ENCODE measurements around the gene UBE2K.
"Not testable (repeated sequence)": the region's sequence is repeated elsewhere in the genome, so short reads cannot be mapped to it uniquely, and the experiment has no call there.

The UBE2K gene

DNA sequence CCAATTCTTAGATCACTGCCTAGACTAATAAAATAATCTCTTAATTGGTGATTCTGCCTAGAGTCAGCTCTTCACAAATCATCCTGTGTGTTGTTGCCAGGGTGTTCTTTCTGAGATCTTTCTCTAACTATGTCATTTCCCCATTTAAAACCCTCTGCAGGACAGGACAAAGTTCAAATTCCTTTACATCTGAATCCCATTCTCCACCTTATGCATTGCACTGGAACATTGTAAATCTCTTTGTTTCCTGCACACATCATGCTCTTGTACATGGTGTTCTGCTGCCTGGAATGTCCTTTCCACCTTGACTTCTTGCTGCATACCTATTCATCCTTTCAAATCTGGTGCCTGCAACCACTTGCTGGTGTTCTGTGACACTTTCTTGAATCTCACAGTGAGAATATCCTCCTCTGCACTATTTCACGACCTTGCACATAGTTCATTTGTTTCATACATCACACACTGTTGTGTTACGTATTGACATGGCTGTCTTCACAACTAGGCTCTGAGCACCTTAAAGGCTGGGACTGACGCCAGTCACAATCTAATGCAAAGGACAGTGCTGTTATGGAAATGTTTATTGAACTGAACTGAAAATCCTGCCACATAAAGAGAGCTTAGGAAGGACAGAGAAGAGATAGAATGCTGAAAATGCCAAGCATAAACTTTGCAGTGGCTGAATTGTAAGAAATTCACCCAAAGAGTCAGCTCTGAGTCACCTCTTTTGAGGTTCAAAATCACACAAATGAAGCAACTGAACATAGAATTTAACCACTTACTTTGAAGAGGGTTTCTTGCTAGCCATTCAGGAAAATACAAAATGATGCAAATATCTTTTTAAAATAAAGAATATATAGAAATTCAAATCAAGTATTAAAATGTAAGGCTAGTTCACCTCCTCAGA lies 32.9 kb upstream of the UBE2K start:
- H3K27me3 ChIP-seq: no peaks in the 10 kb centered on the region
- no peak for TF ChIP-seq CTCF (IDR thresholded peaks at IDR 0.05; ENCODE audit: low read depth, low read length)
- H3K4me1 ChIP-seq: no peaks in the 10 kb centered on the region
- H3K36me3 ChIP-seq: no peaks in the 10 kb centered on the region
- H3K4me3 ChIP-seq (ENCODE audit: low read depth, low read length): no peak overlapping the region
- no peaks in the 10 kb centered on the region for H3K9me3 ChIP-seq
- DNase-seq: no peak

DNA sequence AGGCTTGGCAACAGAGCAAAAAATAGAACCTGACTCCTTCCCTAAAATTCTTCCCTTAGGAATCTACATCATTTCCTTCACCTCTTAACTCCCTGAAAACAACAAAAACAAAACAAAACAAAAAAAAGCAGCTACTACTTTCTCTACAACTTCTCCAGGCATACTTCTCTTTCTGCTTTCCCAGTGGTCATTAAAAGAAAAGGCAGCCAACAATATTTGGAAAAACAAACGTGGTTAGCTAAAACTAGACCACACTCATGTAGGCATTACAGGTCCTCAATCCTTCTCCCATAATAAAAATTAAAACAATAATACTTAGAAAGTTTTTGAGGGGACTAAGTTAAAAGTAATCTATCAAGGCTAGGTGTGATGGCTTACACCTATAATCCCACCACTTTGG lies 30.2 kb upstream of the UBE2K start:
- no peak for TF ChIP-seq CTCF (IDR thresholded peaks at IDR 0.05; ENCODE audit: low read depth, low read length)
- no peak for DNase-seq
- no peak overlapping the region for H3K4me3 ChIP-seq (ENCODE audit: low read depth, low read length)
- H3K9me3 ChIP-seq: no peaks in the 10 kb centered on the region; the same call in 1 of the 2 replicates
- H3K36me3 ChIP-seq: no peaks in the 10 kb centered on the region
- no peaks in the 10 kb centered on the region for H3K27me3 ChIP-seq
- no peaks in the 10 kb centered on the region for H3K4me1 ChIP-seq

- Histone ChIP-seq H3K4me1 (no peaks in the 10 kb centered on the region), H3K9me3 (no peaks in the 10 kb centered on the region; the same call in 1 of the 2 replicates), H3K4me3 (ENCODE audit: low read depth, low read length) (no peak overlapping the region), H3K36me3 (no peaks in the 10 kb centered on the region), H3K27me3 (no peaks in the 10 kb centered on the region)
- DNase-seq: no peak
- TF ChIP-seq CTCF (IDR thresholded peaks at IDR 0.05; ENCODE audit: low read depth, low read length): no peak
Observed at GRCh38 chr4:39668887-39669286, 29.0 kb upstream of the UBE2K start.

GRCh38 chr4:39670296-39670695 lies 27.6 kb upstream of the UBE2K start:
- H3K27me3 ChIP-seq; DNase-seq; H3K9me3 ChIP-seq; H3K4me1 ChIP-seq; H3K4me3 ChIP-seq (ENCODE audit: low read depth, low read length); H3K36me3 ChIP-seq: not testable (repeated sequence)

- H3K9me3 ChIP-seq: not testable (repeated sequence)
Observed at GRCh38 chr4:39675681-39676080, 22.3 kb upstream of the UBE2K start.

DNA sequence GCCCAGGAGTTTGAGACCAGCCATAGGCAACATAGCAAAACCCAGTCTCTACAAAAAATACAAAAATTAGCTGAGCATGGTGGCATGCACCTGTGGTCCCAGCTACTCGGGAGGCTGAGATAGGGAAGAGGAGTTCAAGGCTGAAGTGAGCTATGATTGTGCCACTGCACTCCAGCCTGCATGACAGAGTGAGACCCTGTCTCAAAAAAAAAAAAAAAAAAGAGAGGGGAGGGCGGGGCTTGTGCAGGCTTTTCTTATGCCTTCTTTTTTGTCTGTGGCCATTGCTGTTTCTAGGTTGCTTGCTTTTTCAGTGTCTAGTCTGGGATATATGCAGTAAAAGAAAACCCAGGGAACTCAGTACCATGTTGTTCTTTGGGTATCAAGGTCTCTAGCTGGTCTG lies 16.9 kb upstream of the UBE2K start:
- not testable (repeated sequence) for H3K36me3 ChIP-seq; H3K9me3 ChIP-seq; H3K27me3 ChIP-seq; DNase-seq; H3K4me1 ChIP-seq; H3K4me3 ChIP-seq (ENCODE audit: low read depth, low read length)

More at GRCh38 chr4:39675681-39676080, 22.3 kb upstream of the UBE2K start:
- H3K4me1 ChIP-seq; DNase-seq; H3K4me3 ChIP-seq (ENCODE audit: low read depth, low read length); H3K27me3 ChIP-seq; H3K36me3 ChIP-seq: not testable (repeated sequence)

GRCh38 chr4:39682138-39682537 lies 15.8 kb upstream of the UBE2K start:
- Histone ChIP-seq H3K4me1 (no peaks in the 10 kb centered on the region), H3K9me3 (no peaks in the 10 kb centered on the region), H3K4me3 (ENCODE audit: low read depth, low read length) (no peak overlapping the region), H3K36me3 (no peaks in the 10 kb centered on the region), H3K27me3 (no peaks in the 10 kb centered on the region)
- no peak for TF ChIP-seq CTCF (IDR thresholded peaks at IDR 0.05; ENCODE audit: low read depth, low read length)
- DNase-seq: no peak
